HG03457 (cell line): Measurements from ENCODE around the gene N4BP2L2.
A peak's percentile ranks its signal among the peaks of the same experiment; 100 is the strongest.

Experiments used
- ATAC-seq: cut with Tn5 transposase; IDR thresholded peaks from one replicate; pipeline ENCODE4 v1.9.1; 2021; ENCODE audit warnings: moderate number of reproducible peaks; ENCODE audit not compliant: unreplicated experiment

Gene N4BP2L2

DNA sequence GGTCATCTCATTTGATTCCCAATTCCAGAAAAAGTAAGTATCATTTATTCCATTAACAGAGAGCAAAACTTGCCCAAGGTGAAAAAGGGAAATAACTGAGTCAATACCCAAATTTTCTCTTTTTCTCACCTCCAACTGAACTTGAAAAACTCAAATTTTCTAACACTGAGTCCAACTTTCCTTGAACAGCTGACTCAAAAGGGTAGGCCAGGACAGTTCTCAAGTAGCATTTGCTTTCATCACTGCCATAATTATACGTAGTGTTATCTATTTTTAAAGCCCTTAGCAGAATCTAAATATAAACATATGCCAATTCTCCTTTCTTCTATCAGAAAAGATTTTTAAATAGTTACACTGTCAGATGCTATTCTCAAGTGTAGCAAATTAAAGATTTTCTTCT, 3.5 kb downstream of the N4BP2L2 start:
- no peak for ATAC-seq

DNA sequence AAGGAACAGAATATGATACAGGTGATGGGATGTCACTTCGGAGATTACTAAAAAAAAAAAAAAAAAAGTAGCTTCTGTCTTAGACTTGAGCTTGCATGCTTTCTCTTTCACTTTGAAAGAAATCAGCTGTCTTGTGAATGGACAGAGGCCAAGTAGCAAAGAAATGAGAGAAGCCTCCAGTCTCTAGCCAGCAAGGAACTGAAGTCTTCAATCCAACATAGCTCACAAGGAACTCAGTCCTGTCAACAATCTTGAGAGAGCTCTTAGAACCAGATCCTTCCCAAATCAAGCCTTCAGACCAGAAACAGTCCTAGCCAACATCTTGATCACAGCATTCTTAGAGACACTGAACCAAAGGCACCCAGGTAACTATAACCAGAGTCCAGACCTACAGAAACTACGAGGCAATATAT, 7.7 kb downstream of the N4BP2L2 start:
- peak; percentile 54 for ATAC-seq

DNA sequence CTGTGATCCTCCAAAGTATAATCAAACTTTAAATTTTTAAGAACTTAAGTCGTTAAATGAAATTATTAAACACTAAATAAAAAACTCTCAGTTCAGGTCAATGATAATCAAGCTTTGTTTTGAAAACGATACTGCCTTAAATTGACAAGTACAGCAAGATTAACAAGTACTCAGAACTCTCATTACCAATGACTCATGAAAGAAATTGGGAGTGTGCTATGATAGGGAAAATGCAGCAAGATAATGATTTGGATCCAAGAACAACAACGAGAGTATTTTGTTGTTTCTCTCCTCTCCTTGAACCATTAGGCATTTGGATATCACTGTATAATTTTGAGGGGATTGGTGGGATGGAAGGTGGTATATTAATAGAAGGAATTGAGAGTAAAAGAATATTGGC, 10.2 kb downstream of the N4BP2L2 start:
- ATAC-seq: no peak

DNA sequence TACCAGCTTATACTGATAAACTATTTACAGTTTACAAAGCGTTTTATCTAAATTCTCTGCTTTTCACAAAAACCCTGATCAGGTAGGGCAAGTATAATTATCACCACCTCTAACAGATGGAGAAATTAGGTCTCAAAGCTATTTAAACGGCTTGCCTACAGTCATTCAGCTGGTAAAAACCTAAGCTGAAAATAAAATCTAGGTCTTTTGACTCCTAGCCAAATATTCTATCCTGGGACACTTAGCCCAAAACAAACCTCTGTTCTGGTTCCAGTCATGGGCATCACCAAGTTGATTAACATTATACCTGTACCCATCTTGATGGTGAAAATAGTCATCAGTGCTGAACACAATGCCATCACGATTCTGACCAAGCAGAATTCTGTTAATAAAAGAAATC, 11.4 kb downstream of the N4BP2L2 start:
- no peak for ATAC-seq

DNA sequence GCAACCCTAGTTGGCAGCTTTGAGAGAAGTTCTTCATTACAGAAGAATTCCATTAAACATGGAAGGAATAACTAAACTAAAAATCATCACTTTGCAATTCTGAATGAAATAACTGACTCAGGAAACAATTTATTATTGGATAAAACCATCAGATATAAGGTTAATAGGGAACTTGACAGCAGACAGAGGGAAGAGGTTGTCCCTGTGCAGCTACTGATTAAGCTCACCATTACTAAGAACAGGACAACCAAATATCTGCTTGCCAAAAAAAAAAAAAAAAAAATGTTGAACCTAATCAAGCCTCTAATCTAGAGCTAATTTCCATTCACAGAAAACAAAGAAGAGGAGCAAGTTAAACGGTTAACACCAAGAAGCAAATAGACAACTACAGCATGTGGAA, 12.8 kb downstream of the N4BP2L2 start:
- ATAC-seq: no peak

DNA sequence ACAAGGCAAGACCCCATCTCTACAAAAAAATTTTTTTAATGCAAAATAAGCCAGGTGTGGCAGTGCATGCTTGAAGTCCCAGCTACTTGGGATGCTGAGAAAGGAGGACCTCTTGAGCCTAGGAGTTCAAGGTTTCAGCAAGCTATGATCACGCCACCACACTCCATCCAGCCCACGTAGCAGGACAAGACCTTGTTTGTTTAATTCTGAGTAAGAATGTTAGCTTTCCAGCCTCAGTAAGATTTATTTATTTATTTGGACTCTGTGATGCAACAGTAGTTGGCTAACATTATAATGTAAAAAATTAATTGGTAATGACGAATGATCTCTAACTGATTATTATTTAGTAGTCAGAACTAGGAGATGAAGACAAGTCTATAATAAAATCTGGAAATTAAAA, 23.3 kb downstream of the N4BP2L2 start:
- ATAC-seq: no peak

DNA sequence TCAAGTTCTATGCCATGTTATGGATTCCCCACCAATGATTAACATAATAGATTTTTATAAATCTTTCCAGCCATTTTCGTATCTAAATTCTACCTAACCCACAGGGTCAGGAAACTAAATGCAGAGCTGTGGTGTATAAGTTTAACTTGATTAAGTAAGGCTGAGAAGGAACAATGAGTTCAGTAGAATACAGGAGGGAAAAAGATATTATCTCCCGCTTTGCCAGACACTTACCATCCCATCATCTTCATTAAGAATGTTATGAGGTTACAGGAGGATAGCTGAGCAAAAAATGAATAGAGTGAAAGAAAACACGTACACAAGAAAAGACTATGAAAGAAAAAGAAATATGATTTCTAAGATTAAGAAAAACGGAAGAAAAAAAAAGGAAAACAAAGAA, 27.1 kb downstream of the N4BP2L2 start:
- no peak for ATAC-seq

DNA sequence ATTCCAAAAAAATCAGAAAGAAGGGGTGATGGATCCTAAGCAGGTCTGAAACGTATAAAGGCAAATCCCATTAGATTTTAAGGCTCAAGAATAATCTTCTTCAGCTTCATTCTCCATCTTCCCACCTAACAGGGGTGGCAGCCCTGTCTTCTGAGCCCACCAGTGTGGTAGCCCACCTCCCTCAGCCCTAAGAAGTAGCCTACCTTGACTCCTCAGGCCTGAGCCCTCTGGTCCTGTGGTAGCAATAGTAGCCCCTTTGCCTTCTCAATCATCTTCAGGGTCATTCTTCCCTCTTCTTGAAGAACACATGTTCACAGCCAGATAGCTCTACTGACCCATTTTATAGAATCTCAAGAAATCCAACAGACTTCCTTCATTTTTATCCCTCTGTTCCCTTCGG, 33.7 kb downstream of the N4BP2L2 start:
- no peak for ATAC-seq

DNA sequence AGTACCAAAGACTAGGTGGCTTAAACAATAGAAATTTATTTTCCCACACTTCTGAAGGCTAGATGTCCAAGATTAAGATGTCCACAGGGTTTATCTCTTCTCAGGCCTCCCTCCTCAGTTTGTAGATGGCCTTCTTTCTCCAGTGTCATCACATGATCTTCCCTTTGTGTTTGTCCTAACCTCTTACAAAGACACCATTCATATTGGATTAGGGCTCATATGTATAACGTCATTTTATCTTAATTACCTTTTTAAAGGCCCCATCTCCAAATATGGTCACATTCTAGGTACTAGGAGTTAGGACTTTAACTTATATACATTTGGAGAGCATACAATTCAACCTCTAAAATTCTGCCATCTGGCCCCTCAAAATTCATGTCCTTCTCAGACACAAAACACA, 34.3 kb downstream of the N4BP2L2 start:
- ATAC-seq: no peak

DNA sequence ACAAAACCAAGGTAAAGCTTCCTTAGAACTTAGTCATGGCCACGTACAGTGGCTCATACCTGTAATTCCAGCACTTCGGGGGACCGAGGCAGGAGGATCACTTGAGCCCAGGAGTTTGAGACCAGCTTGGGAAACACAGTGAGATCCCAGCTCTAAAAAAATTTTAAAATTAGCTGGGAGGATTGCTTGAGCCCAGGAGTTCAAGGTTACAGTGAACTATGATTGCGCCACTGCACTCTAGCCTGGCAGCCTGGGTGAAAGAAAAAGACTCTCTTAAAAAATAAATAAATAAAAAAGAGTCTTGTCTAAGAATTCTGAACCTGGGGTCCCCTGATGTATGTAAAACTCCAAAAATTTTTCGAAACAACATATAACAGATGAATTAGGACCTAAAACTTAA, 34.9 kb downstream of the N4BP2L2 start:
- ATAC-seq: no peak

DNA sequence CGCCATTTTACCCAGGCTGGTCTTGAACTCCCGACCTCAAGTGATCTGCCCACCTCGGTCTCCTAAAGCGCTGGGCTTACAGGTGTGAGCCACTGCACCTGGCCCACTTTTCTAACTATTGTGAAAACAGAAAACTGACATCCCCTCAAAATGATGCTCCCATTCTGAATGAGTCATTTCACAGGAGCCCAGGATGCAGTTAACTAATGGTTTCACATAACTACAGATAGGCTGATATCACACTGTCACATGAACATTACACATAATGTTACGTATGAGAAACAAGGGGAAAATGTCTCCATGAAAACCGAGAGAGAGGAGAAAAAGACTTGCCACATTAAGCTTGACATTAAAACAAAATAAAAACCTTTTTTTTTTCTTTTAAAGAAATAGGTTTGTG, 37.5 kb downstream of the N4BP2L2 start:
- no peak for ATAC-seq

DNA sequence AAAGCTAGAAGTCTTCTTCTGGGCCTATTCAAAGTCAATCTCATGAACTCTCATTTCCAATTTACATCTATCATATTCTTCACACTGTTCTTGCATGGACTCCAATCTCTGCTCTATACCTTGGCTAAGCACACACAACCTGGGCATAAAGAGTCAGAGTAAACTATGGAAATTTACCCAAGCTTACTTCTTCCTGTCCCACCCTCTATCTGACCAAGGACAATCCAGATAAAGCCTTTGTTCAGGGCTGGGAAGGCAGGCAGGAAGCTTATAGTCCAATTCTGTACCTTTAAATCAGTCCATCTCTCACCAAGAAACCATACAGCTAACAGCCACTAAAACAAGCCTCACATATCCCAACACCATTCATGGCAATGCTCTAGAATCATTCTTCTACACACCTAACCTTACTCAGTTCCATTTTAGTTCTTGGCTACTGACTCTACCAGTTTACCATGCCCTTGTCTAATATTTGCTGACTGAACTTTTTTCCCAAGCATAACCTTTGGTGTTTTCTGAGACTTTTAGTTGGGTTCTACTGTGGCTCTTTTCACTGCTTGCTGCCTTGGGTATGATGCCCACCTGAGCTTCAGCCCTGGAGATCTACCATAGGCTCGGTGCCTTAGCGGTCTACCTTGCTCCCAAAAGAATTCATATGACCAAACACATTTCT, 38.9 kb downstream of the N4BP2L2 start:
- ATAC-seq: no peak

DNA sequence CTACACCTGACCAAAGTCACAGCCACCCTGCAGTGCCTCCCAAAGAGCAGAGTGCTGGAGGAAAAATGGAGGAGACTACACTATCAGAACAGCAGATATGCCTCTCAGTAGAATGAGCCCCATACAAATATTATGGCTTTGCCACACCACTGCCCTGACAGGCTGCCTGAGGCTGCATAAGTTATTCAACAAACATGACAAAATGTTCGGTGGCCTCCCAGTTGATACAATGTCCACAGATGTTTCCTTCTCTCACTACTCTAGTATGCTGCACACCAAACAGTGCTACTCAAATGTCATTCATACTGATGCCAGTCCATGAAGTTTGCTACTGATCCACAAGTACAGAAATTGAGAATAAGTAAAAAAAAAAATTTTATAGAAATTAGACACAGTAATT, 41.0 kb downstream of the N4BP2L2 start:
- no peak for ATAC-seq

DNA sequence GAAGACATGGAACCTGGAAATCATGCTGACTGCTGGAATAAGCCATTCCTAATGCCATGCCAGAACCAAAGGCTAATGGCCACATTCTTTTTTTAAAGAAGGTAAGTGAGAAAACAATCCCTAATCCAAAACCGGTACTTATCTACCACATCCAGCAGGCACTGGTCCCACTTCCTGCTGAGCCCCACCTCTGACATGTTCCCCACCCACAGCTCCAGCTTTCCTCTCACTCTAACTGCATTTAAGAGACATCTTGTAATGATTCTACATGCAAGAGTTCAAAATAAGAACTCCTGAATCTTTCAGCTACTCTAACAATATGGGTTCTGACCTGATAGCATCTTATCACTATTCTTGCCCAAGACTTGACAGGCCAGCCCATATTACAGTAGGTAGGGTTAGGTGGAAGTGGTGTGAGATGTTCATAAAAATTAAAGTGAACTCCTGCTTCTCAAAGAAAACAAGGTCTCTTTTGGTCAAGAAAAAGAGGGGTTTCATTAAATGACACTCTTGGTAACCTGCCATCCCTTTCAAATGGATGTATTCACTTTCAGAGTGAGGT, 41.9 kb downstream of the N4BP2L2 start:
- no peak for ATAC-seq

DNA sequence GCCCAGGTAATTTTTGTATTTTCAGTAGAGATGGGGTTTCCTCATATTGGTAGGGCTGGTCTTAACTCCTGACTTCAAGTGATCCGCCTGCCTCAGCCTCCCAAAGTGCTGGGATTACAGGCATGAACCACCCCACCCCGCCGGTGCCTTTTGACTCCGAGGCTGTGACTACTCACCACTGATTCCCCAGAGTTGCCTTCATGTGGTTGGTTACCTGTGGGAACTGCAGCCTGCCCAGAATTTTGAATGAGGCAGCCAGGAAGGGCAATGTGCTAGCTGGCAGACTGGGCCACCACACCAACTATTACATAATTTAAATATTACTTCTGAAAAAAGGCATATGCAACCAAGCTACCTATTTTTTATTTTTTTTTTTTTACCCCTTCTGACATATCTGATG, 42.8 kb downstream of the N4BP2L2 start:
- ATAC-seq: no peak

DNA sequence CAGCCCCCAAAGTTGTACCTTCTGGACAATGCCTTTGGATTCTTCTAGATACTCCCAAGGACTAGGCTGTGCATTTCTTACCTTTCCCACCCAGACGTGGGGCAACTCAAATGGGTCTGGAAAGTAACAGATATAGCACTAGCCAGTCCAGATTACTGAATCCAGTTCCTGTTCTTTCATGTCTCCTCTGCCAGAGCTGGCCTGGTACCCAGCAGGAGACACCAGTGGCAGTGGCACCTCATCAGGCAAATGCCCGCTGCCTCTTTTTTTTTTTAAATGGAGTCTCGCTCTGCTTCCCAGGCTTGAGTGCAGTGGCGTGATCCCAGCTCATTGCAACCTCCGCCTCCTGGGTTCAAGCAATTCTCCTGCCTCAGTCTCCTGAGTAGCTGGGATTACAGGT, 43.2 kb downstream of the N4BP2L2 start:
- no peak for ATAC-seq

DNA sequence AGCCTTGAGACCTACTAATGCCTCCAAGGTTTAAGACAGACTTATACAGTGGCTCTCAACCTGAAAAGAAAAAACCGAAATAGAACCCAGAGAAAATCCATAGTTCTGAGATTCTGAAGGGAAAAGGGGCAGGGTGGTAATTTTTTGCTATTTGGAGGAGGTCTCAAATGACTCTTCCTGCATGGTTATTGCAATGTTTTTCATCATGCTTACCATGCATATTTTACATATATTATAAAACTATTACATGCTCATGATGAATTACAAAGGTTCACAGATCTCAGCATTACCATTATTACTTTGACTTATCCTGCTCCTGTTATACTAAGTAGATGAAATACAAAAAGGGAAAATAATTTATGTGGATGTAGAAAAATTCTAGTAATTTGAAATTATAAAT, 47.6 kb downstream of the N4BP2L2 start:
- no peak for ATAC-seq

DNA sequence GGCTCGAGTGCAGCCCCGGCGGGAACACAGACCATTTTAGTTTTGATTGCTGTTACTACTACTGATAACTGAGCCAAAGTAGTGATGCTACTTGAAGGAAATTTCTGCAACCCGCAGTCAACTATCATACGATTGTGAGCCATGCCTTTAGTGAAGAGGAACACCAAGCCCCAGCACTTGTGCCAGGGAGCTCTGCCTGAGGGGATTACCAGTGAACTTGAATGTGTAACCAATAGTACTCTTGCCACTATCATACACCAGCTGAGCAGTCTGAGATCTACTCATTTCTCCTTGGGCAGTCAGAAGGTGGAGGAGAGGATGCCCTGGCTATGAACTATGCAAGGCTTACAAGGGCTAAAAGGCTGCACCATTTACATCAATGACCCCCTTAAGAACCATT, 61.7 kb downstream of the N4BP2L2 start:
- ATAC-seq: no peak

DNA sequence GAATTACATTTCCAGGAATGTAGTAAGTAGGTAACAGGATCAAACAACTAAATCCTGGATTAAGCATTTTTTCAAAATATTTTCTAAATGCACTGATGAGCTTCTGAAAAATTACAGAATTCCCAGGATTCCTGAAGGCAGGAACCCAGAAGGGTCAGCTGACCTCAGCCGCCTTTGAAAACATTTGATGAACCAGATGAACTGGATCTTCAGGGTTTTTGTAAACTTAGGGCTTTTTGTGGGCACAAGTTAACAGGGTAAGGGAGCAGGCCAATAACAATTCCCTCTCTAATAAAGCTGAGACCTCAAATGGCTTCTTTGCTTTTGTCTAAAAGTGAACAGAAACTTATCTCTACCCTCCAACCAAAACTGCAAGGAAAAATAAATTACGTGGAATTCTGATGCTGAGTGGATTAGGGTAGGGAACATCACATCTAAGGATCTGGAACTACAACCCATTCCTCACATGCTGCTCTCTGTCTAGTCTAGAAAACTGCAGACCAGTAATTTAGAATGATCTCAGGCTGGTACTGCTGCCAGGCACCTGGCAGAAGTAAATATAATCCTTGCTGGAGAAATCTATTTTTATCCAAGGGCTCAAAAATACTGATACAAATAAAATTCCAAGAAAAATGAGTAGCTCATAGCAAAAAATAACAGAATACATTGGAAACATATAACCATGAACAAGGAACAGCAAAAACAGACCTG, 62.4 kb downstream of the N4BP2L2 start:
- no peak for ATAC-seq

DNA sequence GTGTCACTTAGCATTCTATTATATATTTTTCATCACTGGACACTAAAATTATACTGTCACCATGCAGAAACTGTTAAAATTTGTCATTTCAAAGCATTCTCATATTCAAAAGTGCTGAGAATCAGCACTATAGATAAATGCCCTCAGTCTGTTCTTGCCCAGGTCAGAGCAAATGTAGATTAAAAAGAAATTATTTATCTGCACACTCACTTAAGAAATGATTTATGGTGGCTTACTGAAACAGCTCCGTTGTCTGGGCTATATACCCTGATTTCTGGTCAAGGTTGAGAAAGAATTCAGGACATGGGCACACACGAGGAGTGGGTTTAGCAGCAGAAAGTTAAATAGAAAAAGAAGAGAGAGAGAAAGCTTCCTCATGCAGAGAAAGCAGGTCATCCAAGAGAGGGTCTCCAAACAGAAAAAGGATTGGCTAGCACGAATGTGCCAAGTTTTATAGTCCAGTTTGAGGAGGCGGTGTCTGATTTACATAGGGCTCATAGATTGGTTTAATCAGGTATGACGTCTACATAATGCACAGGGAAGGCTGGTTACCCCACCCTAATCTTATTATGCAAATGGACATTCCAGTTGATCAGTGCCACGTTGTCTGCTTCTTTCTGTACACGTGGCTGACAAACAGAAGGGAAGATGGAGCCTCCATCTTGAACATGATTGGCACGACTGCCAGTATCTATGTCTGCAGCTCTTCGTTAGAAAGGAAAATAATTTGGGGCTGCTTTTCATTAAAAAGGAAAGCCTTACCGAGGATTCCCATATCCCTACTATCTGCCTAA, 63.4 kb downstream of the N4BP2L2 start:
- no peak for ATAC-seq

DNA sequence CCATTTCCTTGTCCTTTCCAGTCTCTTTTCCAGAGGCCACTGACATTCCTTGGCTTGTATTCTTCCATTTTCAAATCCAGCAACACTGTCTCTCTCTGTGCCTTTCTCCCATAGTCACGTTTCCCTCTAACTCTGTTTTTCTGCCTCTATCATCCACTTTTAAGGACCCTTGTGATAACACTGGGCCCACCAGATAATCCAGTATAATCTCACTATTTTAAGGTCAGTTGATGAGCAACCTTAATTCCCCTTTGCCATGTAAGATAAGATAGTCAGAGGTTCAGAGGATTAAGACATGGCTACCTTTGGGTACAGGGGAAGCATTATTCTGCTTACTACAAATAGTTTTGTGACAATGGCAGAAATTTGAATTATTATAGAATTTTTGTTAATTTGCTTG, 64.9 kb downstream of the N4BP2L2 start:
- no peak for ATAC-seq

DNA sequence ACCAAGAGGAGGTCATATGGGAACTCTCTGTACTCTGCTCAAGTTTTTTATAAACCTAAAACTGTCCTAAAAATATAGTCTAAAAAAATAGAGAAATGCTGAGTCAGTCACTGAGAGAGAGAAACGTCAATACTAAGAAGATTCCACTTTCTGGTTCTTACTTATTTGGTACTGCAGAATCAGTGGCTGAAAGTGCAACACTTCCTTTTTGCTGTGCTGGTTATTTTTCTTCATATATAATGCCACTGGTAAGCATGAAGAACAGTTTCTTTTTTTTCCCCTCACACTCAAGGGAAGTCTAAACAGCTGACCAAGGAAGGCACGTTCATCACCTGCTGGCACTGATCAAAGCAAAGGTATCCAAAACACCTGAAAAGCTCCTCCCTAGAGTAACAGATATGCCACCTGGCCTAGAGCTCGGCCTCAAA, 66.4 kb downstream of the N4BP2L2 start:
- ATAC-seq: no peak
